ENCODE data around the gene PRR16.

- TF ChIP-seq CTCF (conservative IDR thresholded peaks at IDR 0.05; ENCODE audit: low read depth in 2 of 2) (no peak), ZNF331 (CRISPR knock-in tag; IDR thresholded peaks at IDR 0.05; ENCODE audit: low read depth) (no peak), POLR2AphosphoS5 (IDR thresholded peaks at IDR 0.05; ENCODE audit: low read depth) (no peak), CREB1 (CRISPR knock-in tag; IDR thresholded peaks at IDR 0.05; ENCODE audit: low read depth) (no peak), ZNF114 (CRISPR knock-in tag; IDR thresholded peaks at IDR 0.05) (no peak), ZNF462 (CRISPR knock-in tag; IDR thresholded peaks at IDR 0.05) (no peak), JUNB (IDR thresholded peaks at IDR 0.05; ENCODE audit: unreplicated experiment) (no peak), EZH2 (IDR thresholded peaks at IDR 0.05; ENCODE audit: low read depth, unreplicated experiment) (no peak)
Observed at GRCh38 chr5:120461251-120461650, 2.8 kb upstream of the PRR16 start.

Data from GM23338 (cell line).